Stimulated activated CD8-positive, alpha-beta memory T cell treated with anti-CD3 and anti-CD28 coated beads, Interleukin-2, amount 100 ng/mL, for 1 hour (primary cell): ENCODE results near the gene FH.

Experiments
- DNase-seq, 2 donors: peaks; one replicate each; pipeline ENCODE4 v3.0.0-alpha.2; 2020; ENCODE audit warnings: low read depth in 2 of 2

Gene FH

GRCh38 chr1:241457421-241457820 lies 62.1 kb downstream of the FH start:
- DNase-seq: no peak

GRCh38 chr1:241456743-241457142 lies 62.8 kb downstream of the FH start:
- no peak for DNase-seq

DNA sequence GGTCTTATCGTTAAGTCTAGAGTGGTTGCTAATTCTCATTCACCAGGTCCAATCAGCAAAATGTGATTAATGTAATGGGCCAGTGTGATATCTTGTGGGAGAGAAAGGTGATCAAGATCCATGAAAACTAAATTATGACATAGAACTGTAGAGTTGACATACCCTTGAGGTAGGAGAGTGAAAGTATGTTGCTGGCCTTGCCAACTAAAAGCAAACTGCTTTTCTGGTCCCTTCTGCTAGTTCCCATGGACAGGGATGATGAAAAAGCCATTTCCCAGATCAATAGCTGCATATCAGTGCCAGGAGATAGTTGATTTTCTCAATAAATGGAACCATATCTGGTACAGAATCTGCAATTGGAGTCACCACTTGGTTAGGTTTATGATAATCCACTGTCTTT lies 65.8 kb downstream of the FH start:
- no peak for DNase-seq

GRCh38 chr1:241451956-241452355 lies 67.6 kb downstream of the FH start:
- no peak for DNase-seq
